ENCODE data around the gene MACROD2.

GRCh38 chr20:14861028-14861699 is 865.8 kb downstream of the MACROD2 start:
- TF ChIP-seq CTCF (IDR thresholded peaks at IDR 0.05) (no peak), POLR2A (IDR thresholded peaks at IDR 0.05) (no peak)
